GM12873 (cell line): ENCODE data around the gene DPH6.

ENCODE experiments used
- TF ChIP-seq, protein P1 (sequence below): IDR thresholded peaks from 2 replicates; pipeline ENCODE4 v1.5.1; 2012; ENCODE audit warnings: low read depth, mild to moderate bottlenecking, moderate library complexity, low read length, control low read depth; ENCODE audit not compliant: insufficient read depth; ENCODE audit errors: missing control alignments

The DPH6 gene

DNA sequence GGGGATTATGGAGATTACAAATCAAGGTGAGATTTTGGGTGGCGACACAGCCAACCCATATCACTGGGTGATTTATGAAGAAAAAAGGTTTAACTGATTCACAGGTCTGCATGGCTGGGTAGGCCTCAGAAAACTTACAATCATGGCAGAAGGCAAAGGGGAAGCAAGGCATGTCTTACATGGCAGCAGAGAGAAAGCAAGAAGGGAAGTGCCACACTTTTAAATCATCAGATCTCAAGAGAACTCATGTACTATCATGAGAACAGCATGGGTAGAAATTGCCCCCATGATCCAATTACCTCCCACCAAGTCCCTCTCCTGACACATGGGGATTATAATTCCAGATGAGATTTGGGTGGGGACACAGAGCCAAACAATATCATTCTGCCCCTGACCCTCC lies 59.7 kb downstream of the DPH6 start:
- TF ChIP-seq, protein P1, sequence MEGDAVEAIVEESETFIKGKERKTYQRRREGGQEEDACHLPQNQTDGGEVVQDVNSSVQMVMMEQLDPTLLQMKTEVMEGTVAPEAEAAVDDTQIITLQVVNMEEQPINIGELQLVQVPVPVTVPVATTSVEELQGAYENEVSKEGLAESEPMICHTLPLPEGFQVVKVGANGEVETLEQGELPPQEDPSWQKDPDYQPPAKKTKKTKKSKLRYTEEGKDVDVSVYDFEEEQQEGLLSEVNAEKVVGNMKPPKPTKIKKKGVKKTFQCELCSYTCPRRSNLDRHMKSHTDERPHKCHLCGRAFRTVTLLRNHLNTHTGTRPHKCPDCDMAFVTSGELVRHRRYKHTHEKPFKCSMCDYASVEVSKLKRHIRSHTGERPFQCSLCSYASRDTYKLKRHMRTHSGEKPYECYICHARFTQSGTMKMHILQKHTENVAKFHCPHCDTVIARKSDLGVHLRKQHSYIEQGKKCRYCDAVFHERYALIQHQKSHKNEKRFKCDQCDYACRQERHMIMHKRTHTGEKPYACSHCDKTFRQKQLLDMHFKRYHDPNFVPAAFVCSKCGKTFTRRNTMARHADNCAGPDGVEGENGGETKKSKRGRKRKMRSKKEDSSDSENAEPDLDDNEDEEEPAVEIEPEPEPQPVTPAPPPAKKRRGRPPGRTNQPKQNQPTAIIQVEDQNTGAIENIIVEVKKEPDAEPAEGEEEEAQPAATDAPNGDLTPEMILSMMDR = no peak

DNA sequence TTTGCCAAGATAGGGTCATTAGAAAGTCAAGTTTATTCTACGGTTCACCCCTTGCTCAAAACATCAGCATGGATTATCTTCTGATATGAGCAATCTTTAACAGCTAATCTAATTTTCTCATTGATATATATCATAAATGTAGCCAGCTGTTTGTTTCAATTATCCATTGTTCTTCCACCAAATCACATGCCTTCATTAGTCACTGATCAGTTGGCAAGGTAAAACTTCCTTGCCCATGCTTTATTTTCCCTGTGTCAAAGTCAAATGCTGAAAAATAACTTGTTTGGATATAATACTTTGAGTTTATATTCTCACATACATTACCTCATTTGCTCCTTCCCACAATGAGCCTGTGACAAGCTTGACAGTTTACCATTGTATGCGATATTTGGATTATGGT lies 60.6 kb downstream of the DPH6 start:
- TF ChIP-seq, protein P1 = no peak

DNA sequence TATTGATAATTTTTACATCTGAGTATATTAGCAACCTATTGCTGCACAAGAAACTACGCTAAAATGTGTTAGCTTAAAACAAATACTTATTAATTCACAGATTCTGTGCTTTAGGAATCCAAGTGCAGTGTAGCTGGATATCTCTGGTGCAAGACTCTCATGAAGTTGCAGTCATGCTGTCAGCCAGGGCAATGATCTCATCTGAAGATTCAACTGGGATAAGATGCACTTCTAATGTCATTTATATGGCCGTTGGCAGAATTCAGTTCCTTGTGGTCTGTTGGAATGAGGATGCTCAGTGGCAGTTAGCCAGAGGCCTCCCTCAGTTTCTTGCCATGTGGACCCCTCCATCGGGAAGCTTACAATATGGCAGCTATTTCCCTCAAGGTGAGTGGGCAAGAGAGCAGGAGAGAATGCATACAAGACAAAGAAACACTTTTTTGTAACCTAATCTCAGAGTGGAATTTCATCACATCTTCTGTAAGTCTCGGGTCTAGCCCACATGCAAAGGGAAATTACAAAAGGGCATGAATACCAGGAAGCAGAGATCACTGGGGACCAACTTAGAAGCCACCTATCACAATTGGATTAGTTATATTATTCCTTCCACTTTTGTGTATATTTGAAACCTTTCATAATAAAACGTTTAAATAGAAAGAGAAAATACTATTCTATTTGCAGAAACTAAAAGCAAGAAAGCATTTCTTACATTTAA lies 61.6 kb downstream of the DPH6 start:
- TF ChIP-seq, protein P1 = no peak

DNA sequence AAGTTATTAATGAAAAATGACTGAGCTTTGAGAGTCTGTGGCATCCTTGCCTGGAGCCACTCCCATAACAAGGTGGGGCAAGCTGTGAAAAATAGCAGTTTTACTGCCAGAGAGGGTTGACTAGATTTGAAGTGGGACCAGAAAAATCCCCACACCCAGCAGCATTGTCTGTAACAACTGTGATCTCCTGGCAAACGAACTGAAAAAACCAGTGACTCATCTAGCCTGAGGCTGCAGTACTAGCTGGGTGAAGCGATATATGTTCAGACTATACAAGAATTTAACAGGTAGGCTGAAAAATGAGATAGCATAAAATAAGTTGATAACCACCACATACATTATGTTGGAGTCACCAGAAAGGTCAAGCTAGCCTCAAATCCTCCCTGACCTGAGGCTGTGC lies 64.0 kb downstream of the DPH6 start:
- TF ChIP-seq, protein P1 = no peak

DNA sequence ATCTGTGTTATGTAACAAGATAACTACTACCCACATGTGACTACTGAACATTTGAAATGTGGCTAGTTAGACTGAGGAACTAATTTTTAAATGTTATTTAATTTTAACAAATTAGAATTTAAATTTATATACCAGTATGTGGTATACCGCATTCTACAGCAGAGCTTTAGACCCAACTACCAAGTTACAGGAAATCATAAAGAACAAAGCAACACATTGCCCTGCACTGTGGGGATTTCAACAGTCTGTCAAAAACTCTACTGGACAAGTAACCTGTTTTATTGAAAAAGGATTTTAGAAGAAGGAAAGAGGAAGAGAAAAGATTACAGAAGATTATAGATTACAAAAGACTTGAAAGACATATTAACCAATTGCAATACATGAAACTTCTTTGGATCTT lies 64.9 kb downstream of the DPH6 start:
- TF ChIP-seq, protein P1 = no peak

DNA sequence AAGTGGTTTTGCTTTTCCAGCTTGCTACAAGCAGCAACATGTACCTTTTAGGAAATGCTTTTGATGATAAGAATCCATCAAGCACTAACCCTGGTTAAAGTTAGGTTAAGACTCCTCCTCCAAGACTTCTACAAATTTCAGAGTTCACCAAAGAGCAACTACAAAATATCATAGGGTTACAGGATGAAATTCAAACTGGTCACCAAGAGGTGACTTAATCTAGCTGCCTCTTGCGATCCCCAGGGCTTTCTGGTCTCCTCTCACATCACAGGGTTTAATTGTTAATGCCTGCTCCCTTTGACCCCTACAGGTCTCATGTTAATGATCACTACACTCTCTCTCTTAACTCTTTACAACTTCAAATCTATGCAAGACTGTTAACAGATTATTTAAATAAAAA lies 66.5 kb downstream of the DPH6 start:
- TF ChIP-seq, protein P1 = no peak

DNA sequence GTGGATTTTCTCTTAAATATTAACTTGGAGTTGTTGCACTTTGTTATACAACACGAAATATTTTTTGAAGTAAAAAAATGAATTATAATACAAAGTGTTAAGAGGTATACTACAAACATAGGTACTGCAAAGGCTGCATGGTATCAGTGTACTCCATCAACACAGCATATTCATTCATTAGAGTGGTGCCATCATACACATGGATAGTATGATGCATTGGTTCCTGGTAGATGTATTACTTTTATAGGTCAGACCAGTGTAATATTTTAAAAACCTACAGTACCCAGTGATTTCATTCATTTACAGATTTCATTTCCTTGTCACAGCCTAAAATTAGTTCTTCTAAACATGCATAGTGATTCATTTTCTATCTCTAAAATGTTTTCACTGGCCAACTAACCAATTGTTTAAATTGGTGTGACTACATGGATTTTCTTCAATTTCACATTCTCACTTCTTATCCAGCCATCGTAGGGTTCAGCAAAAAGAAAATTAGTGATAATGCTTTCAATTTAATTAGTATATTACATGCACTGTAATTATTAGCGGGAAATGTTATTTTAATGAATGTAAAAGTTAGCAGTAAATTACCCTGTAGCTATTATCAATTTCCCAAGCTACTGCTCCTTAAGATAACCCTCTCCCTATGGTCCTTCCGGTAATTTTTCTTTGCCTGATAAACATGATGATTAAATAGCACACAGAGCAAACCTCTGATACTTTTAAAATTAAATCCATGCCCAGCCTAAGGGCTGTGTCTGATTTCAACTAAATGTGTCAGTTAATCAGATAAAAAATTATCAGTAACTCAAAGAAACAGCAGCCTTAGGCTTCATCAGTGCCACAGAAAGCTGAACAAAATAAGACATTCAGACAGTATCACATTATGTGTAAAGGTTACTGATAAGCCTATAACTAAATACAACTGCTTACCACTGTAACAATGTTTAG lies 68.4 kb downstream of the DPH6 start:
- TF ChIP-seq, protein P1 = no peak
